ENCODE measurements around the gene SBK3. TPM values are rescaled to one million over a fixed set of nuclear protein-coding genes. Genes with fewer than 3 reads are reported as not detected.

SBK3 gene
- total and polyA plus RNA-seq, 2 of the 8 experiments (the other 6 are each of a cell fraction or from before 2014, with no cell fraction given), result 0.76 to 1.5 TPM

DNA sequence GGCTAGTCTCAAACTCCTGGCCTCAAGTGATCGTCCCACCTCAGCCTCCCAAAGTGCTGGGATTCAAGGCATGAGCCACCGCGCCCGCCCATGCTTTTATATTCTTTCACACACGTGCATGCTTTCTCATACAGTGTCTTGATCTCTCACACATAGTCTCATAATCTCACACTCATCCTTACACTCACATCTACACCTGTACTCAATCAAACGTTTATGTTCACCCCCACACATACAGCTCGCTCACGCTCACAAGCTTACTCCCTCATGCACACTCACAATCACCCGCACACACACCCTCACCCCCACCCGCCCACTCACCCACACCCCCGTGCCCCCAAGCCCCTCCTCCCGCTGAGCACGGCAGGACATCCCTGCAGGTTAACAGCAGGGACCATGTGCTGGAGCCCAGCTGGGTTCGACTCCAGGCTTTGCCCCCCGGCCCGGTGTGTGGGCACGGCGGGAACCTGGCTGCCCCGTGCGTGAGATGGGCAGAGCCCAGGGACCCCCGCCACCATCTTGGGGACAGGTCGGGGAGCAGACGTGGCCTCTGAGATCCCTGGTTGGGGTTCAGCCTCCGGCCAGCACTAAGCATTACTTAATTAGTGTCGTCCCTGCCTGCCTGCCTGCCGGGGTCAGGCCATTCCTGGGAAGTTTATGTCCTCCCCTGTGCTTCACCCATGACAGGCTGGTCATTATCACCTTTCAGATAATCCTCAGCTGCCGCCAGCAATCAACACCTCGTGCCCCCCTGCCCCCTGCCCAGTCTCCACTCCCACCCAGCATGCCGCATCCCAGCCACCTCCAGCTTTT lies 19.8 kb downstream of the SBK3 start:
- no peaks in the 10 kb centered on the region for H3K27me3 ChIP-seq (replicated peaks in 1 of 4; ENCODE audit: control insufficient read depth in 3 of 4, extremely low read depth in 1 of 4, insufficient read depth in 3 of 4, low read length in 3 of 4)
- H3K79me2 ChIP-seq (ENCODE audit: control insufficient read depth in 1 of 2, insufficient read depth in 2 of 2, low read length in 2 of 2), result no peaks in the 10 kb centered on the region
- H3K4me2 ChIP-seq (ENCODE audit: insufficient read depth in 1 of 2, low read depth in 2 of 2, low read length in 2 of 2), result no peak overlapping the region; a peak in 1 of 4 replicates
- FAIRE-seq (no peak), DNase-seq (ENCODE audit: low read depth in 1 of 2, low spot score in 2 of 2) (no peak)
- ChIA-PET CTCF (ENCODE audit: partially characterized antibody) (interaction anchor here (1.1 kb wide), 1 partner anchor 21 kb away, joined by 4 read pairs; no protein-coding TSS in a partner anchor), POLR2A (ENCODE audit: partially characterized antibody) (interaction anchor here (1.1 to 1.5 kb wide), 4 partner anchors 8 to 68 kb away, joined by 3 to 6 read pairs (median 3); no protein-coding TSS in a partner anchor)
- H3K18ac ChIP-seq (ENCODE audit: extremely low read depth, low read length), result no peak overlapping the region
- H3K4ac ChIP-seq (replicated peaks; ENCODE audit: insufficient read length, low read depth, low read length), result no peak overlapping the region
- no peak overlapping the region for H2AFZ ChIP-seq (ENCODE audit: low read length)
- no peaks in the 10 kb centered on the region for H3K79me1 ChIP-seq (ENCODE audit: low read depth, low read length)
- no peak overlapping the region for H3K14ac ChIP-seq (ENCODE audit: insufficient read length)
- H3K27ac ChIP-seq (ENCODE audit: low read depth, low read length), result no peak overlapping the region
- no peak overlapping the region for H3K56ac ChIP-seq (replicated peaks; ENCODE audit: insufficient read length, low read depth, low read length)
- peaks cover 0 to 9% of the 10 kb centered on the region in 2 experiments for H4K20me1 ChIP-seq (replicated peaks in 1 of 2; ENCODE audit: control insufficient read depth in 1 of 2, insufficient read depth in 2 of 2, low read length in 2 of 2)
- H2AK5ac ChIP-seq (ENCODE audit: low read depth, low read length), result no peak overlapping the region
- no peak overlapping the region for H2BK120ac ChIP-seq (replicated peaks; ENCODE audit: low read depth, low read length)
- H3K23ac ChIP-seq (ENCODE audit: insufficient read length), result no peak overlapping the region
- no peak overlapping the region for H2BK5ac ChIP-seq (ENCODE audit: low read depth, low read length)
- no peak overlapping the region for H2BK20ac ChIP-seq (ENCODE audit: low read length)
- H2BK12ac ChIP-seq (ENCODE audit: low read depth, low read length), result no peak overlapping the region
- no peaks in the 10 kb centered on the region; a peak in 1 of 8 replicates for H3K36me3 ChIP-seq (ENCODE audit: control insufficient read depth in 2 of 4, insufficient read depth in 4 of 4, low read length in 3 of 4)
- peaks cover 0 to 9% (median 2%) of the 10 kb centered on the region in 4 experiments; a peak in 3 of 7 replicates for H3K4me1 ChIP-seq (replicated peaks in 1 of 4; ENCODE audit: control insufficient read depth in 3 of 4, insufficient read depth in 4 of 4, low read length in 3 of 4)
- no peak overlapping the region for H3K9ac ChIP-seq (replicated peaks in 1 of 4; ENCODE audit: extremely low read depth in 1 of 4, low read depth in 3 of 4, low read length in 3 of 4)
- H2BK15ac ChIP-seq (ENCODE audit: low read length), result no peak overlapping the region
- TF ChIP-seq RBBP5 (IDR thresholded peaks at IDR 0.05; ENCODE audit: borderline replicate concordance, low read depth, low read length) (no peak), ASH2L (IDR thresholded peaks at IDR 0.05; ENCODE audit: low read length) (no peak), SIN3A (conservative IDR thresholded peaks at IDR 0.05 in 1 of 2, IDR thresholded peaks at IDR 0.05 in 1 of 2; ENCODE audit: low read depth in 1 of 2, low read length in 2 of 2) (no peak)
- no peak overlapping the region for H4K8ac ChIP-seq (ENCODE audit: extremely low read depth, insufficient read depth, low read length)
- no peaks in the 10 kb centered on the region for H3K23me2 ChIP-seq (ENCODE audit: low read depth, low read length)
- peaks cover 0 to 7% of the 10 kb centered on the region in 2 experiments; a peak in 2 of 4 replicates for H3K9me3 ChIP-seq (ENCODE audit: insufficient read depth in 2 of 2, low read depth in 1 of 2, low read length in 1 of 2)
- no peak overlapping the region for H3K4me3 ChIP-seq (ENCODE audit: extremely low read depth in 1 of 4, insufficient read depth in 2 of 4, low read depth in 3 of 4, low read length in 4 of 4)
- 81 to 100% methylated on average over 2 to 24 of the region's 29 CpGs for WGBS, 2 experiments (ENCODE audit: extremely low coverage in 1 of 2, insufficient coverage in 1 of 2, insufficient read length in 1 of 2, insufficient replicate concordance in 2 of 2, low coverage in 1 of 2, low lambda C conversion rate in 2 of 2, missing lambda C conversion rate in 1 of 2)
- H4K91ac ChIP-seq (replicated peaks; ENCODE audit: insufficient read length, low read length), result no peak overlapping the region
- H4K5ac ChIP-seq (ENCODE audit: insufficient read length, low read depth, low read length), result no peak overlapping the region
